NCI-H82 treated with DMSO at 0.1 percent for 48 hours (cell line): ENCODE data around the gene METTL14.

Experiments
- DNase-seq: peaks from one replicate; lab custom pipeline; 2025; ENCODE audit not compliant: unreplicated experiment; lab: John Stamatoyannopoulos, UW

METTL14 gene

DNA sequence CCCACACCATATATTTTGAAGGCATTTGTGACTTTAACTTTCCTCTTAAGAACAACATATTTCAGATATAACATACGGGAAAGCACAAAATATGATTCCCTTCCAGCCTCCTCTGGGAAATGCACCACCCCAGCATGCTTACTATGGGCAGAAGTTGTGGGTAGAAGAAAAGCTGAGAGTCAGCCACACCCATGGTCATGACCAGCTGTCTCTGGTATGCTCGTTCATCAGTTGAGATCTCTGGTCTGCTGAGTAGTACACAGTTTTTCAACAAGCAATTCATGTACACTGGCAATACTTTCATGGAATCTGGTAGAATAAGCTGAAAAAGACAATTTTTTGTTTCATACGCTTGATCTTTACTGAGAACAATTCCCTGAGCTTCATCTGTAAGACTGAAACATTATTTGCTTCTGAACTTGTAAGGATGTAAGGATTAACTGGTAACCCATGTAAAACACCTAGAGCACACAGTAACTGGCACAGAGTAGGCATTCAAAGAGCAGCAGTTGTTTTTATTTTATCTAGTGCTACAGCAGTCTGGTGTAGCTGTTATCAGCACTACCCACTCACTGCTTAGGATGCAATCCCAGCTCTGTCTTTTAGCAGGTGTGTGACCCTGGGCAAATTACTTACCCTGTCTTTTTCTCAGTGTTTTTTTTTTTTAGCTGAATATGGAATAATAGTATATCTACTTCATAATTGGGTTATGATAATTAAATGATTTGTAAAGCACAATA is 47.6 kb downstream of the METTL14 start:
- DNase-seq: no peak

DNA sequence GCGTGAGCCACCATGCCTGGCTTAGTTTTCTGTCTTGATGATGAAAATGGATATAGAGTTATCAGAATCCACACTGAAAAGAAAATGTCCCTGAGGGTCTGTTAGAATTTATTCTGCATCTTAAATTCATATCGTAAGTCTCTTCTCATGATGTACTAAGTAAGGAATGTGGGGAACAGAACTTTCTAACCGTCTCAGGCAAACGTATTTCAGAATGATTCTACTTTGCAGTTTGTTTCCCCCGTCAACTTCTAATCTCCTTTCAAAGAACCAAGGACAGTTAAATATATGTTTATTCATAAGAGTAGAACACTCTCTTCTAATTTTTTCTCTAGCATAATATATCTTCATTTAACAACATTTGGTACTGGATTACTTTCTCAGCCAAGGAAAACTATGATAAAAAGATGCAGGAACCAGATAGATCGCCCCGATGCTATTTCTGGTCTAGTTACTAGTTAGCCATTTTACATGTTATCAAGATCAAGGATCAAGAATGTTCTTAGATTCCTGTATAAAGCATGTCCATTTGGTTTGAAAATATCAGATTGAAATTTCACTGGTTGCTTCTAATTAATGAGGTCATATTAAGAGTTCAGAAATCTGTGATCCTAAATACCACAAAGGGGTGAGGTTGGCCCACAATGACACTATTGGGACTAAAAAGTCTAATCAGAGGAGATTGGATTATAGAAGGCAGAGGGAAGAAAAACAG is 49.5 kb downstream of the METTL14 start:
- DNase-seq: no peak

DNA sequence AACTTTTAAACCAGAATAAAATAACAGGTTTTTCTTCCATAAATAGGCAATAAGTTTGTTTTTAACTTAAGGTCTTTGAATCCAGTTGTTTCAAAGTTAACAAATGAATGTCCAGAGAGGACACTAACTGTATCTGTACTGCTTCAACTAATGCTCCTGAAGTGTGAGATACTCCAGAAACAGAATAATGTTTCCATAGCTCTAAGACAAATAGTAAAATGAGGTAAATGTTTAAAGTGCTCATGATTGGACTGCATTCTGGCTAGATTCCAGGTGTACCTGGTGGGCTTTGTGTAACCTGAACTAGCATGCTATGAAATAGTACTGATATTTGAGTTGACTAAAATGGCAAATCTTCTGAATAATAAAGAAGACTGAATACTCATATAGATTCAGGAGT is 51.7 kb downstream of the METTL14 start:
- DNase-seq: no peak

DNA sequence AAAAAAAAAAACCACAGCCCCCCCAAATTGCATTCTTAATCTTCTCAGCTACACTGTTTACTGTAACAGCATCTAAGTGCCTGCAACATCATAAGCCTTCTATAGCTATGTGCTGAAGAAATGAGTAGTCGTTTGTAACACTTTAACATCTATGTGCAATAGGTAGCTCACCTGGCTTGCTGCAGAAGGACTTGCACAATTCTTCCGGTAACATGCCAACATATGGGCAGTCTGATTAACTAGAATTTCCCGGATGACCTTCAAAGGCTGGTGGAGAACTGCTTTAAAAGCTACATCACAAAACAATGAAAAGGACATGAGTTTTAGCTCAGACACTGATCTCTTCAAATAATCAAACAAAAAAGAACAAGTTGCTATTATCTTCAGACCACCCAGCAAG is 52.9 kb downstream of the METTL14 start:
- DNase-seq: no peak

DNA sequence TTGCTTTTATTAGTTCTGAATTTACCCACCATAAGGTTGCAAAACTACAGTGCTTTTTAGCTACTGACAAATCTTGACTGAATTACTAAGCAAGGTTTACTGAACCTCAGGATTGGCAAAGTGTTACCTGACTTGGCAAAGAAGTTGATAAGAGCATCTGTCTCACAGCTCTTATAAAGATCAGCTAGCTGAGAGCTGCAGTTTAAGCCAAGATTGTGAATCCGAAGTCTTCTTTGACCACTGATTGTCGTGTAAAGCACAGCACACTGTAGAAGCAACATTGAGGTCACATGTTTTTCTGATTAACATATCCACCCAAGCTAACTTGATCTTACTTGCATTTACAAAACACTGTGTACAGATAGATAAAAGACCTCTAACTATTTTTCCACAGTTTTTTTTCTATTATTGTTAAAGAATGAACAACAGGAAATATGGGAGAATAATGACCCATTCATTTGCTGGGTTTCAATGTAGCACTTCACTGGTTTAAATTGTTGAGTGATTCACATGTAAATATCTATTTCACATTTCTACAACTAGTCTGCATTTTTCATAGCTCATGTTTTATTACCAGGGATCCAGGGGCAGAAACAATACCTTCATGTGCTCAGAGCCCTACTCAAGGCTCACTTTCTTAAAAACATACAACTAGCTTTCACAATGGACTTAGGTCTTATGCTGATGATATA is 54.0 kb downstream of the METTL14 start:
- no peak for DNase-seq

DNA sequence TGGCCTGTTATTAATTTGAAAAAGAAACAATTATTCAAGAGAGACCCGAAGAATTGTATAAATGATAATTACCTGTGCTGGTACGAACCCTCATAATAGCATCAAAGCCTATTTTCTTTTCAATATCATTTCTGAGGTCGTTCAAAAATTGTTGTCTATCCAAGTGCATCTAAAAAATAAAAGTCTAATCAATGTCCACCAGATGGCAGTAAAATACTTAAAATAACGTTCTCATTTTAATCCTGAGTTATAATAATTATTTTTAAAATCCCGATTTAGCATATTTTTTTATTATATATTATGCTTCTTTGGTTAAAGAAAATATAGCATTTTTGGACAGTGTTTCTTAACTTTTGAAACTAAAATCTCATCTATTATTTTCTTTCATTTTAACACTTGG is 55.7 kb downstream of the METTL14 start:
- DNase-seq: no peak

DNA sequence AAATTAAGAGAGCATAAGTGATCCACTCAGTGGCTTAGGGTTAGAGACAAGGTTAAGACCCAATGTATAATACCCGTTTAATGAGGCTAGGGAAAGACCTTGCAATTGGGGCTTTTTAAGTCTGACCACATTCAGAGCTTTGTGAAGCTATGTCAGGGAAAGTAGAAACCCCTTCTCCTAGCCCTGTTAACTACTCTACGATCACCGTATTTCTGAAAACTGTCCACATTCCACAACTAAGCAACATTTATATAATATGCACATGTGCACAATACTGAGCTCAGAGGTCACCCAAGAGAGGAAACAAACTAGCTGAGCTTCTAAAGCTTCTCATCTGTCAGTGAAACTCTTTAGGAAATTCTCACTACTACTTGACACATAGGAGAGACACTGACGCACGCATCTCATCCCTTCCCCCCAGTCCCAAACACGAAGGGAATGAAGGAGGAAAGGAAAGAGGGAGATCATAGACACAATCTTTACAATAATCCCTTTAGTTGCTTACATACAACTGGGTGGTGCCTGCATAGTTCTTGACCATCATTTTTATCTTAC is 56.2 kb downstream of the METTL14 start:
- no peak for DNase-seq

DNA sequence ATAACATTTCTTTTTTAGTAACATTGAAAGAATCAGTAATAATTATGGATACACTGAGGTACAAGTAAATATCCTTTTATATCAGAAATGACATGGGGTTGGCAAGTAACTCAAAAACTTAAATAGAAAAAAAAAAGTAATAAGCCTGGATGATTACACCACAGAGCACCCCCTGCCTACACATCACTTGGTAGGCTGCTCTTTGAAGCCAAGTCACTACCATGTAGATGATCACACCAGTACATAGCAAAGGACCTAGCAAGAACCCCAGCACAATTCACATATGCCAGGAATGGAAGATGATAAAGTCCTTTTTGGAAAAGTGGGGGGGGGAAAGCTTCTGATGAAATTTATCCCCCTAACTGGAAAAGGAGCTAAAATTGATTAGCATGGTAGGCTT is 56.9 kb downstream of the METTL14 start:
- no peak for DNase-seq

DNA sequence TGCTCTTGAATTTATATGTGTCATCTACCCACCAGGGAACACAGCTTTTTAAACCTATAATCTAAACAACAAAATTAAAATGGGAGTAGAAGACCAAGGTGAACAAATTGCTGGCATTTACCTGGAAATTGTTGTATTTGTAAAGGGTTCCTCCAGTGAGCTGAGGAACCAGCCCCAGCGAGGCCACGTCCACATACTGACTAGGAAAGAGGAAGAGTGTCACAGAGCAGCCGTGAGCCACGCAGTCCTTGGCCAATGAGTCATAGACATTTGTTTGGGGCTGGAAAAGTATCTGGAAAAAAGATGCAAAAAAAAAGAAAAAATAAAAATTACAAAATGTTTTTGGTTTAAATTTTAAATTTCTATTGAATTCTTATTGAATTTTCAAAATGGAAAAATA is 58.7 kb downstream of the METTL14 start:
- no peak for DNase-seq

DNA sequence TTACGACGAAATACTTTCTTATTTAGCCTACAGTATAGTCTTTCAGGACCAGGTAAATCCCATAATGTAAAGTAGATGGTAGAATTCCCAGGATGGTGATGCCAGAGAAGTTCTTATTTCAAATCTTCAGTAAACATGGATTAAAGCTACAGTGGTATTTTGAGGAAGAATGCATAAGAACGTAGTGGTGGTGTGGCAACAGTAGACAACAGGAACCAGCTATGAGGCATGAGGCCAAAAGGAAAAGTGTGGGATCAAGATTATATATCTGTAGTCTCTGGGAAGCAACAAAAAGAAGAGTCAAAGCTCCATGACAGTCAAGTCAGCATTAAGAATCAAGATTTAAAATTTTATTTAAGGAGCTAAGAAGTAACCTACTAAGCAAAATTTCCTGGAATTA is 60.2 kb downstream of the METTL14 start:
- no peak for DNase-seq

DNA sequence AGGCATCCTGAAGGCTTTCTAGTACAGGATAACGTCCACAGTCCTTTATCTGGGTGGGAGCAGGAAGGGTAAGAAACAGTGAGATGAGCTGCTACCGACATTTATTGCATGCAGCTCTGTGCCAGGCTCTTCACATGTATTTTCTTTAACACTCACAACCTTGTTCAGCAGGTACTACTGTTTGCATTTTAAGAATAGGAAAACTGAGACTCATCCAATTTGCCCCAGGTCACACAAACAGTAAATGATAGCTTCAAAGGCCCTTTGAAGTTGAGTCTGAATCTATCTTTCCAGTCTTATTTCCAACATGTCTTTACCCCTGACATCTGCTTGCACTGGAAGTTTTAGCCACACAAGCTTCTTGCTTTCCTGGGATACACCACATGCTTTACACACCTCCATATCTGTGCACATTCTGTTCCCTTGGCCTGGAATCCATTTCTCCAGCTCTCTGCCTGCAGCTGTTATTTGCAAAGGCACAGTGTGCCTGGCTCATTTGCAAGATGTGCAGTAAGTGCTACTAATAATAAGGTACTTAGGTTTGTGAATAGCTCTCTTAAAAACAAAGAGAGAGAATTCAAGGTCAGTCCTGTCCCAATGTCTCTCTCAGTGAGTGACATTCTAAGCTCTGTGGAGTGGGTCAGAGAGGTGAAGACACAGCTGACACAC is 61.2 kb downstream of the METTL14 start:
- DNase-seq: no peak

DNA sequence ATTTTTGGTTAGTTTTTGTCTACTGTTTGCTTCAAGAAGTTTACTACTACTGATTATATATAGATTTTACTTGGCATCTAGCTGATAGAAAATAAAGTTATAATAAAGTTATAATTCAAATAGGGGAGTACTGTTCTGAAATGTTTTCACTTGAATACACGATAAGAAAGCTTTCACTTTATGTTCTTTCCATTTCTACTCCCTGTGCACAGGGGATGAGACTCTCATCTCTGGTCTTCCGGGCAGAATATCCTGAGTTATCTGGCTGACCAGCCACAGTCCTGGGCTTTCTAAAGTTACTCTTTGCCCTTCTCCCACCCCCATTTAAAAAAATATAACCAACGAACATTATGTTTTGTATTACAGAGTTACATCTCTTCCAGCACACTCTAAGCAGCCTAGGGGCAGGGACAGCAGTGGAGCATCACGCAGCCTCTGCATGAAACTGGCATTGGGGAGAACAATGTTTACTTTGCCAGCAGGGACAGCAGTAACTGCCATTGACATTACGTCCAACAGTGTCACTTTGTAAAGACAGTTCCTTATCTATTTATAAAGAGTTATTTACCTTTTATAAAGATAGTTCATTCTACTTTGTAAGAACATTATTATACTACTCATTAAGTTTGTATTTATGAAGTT is 64.3 kb downstream of the METTL14 start:
- no peak for DNase-seq

DNA sequence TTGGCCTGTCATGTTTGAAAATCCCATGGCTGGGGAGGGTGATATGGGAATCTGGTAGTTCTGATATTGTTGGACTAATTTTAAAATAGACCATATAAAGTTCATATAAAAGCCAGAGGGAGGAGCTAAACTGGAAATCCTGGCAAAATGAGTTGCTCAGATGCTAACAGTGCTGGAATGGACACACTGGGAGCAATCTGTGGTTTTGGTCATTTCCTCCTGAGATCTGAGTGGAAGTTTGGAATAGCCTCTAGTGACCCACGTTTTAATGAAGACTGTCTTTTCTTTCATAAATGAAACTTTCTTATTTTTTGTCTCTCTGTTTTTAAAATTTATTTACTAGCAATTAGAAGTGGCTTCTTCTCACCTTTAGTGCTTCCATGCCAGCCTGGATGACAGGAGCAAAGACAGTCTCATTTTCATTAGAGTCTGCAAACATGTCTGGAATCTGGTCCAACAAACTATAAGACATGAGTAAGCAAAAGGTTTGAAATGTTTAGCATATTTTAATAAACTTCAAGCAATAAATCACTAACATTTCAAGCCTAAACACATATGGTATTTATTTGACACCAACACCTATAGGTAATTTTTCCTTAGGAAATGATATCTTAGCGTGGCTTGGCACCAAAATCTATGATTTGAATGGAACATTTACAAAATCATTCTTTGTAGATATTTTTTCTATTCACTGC is 66.6 kb downstream of the METTL14 start:
- no peak for DNase-seq

DNA sequence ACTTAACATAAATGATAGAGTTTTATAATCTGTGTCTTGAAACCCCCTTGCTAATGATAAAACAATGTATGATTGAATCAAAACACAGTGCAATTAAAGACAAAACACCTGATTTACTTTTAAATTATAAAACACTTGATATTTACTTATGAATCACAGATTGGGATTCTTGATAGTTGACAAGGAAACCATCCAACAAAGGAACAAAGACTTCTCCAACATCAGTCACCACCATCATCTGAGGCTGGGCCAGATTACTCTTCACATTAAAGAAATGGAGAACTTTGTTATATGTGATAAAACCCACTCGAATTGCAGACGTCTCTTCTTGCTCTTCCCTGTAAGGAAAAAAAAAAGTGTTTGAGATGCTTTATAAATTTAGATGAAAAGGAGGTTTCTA is 67.4 kb downstream of the METTL14 start:
- no peak for DNase-seq

DNA sequence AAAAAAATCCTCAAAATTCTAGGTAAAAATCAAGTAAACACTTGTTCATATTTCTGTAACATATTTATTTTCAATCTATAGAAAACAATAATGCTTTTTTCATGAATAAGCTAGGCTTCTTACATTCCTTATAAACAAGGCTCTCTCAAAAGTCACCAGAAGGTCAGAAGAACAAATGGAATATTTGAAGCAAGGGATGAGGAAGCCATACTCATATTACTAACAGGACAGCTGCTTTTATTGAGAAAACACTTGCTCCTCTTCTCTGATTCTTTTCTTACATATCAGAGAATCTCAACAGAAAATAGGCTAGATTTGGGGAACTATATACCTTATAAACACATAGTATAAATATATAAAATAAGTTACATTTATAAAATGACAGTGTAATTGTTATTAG is 67.9 kb downstream of the METTL14 start:
- no peak for DNase-seq

DNA sequence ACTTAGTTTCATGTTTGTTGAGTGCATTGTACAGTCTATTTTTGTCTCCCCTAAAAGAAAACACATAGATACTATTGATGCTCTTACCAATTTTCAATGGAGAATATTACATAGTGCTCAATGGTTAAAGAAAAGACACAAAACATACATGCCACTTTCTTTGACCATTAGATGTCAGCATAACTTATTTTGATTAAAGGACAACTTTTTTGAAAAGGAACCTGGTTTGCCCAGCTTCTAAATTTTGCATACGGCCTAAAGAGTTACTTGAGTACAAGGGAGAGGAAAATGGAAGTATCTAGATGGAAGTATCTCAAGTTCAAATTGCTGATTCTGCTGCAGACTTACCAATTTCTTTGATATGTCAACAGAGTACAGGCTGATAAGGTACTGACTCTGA is 68.5 kb downstream of the METTL14 start:
- DNase-seq: no peak

DNA sequence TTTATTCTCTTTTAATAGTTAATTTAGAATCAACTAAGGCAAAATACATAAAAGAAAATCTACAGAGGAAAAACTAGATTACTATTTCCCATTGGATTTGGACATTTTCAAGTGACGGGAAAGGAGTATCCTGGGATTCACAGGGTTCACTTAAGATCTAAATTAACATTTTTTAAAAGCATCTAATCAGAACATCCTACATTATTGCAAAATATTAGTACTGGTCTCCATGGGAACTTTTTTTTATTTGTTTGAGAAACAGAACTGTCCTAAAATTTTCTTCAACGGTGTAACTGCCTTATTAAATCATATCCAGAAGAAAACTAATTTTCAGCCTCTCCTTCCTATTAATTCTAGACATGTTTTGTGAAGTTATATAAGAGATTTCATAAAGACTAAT is 69.7 kb downstream of the METTL14 start:
- DNase-seq: no peak

DNA sequence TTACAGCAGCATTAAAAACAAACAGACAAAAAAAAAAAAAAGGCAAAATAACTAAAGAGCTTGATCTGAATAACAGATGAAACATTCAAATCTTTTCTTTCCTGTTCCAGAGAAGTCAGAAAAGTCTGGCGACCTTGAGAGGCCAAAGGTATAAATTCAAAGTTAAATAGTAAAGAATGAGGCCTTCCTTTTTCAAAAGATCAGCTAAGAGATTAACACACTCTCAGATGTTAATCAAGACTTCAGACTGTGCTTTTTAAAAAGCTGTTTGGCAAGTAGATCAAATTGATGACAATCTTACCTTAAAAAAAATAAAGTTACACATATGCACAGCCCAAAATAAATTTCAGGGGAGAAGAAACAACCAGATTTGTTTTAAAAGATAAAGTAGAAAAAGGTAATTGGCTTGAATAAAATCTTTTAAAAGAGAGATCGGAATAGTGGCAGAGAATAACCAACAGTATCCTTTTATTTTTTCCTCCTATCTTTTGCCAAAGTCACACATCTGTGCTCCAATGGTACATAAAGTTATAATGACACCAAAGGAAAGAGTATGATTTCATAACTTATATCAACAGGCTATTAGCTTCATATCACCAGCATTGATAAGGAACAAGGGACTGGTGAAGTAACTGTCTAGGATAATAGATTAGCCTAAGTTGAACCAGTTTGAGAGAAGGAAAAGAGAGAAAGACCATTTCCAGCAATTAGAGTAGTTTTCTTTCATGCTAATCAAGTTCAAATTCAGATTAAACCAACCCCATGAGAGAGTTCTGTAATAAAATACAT is 70.4 kb downstream of the METTL14 start:
- DNase-seq: no peak

DNA sequence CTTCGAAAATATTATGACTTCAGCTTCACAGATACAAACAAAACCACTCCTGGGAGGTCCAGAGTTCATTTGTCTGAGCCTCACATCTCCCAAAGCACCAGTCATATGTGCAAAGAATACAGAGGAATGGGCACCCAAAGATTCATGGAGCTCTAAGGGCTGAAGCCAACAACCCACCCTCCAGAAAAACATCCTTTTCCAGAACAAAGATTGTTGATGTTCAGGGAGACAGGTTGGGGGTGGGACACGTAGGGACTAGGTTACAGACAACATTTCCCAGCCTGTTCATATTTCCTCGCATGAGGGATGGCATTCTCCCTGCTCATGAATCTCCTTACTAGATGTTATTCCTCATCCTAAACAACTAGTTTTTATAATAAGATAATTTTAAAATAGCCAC is 71.2 kb downstream of the METTL14 start:
- DNase-seq: no peak

DNA sequence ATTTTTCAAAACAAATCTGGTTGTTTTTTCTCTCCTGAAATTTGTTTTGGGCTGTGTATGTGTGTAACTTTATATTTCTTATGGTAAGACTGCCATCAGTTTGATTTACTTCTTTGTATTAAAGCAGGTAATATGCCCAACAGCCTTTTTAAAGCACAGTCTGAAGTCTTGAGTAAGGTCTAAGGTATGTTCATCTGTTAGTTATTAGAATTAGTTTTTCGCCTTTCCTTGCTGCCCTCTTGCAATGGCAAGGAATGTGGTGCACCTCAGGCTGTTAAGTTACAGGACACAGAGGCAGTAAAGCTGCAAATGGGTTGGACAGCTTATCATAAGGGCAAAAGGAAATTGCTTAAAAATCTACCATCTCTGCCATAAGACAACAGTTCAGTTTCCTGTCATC is 71.8 kb downstream of the METTL14 start:
- no peak for DNase-seq
